ENCODE measurements around the gene FGD4. TPM values are rescaled to one million over a fixed set of nuclear protein-coding genes. Genes with fewer than 3 reads are reported as not detected.

Gene FGD4
- total and polyA plus RNA-seq, 2 donors (not counting 3 experiments of a cell fraction or from before 2014, with no cell fraction given): 6.6 to 44.7 TPM

- Histone ChIP-seq H3K27me3 (ENCODE audit: control insufficient read depth in 2 of 2, insufficient read depth in 2 of 2, low read length in 2 of 2) (no peaks in the 10 kb centered on the region), H2AFZ (ENCODE audit: low read depth, low read length) (no peak overlapping the region), H3K4me3 (replicated peaks in 1 of 3; ENCODE audit: insufficient read depth in 1 of 3, low read depth in 1 of 3, low read length in 3 of 3) (no peak overlapping the region), H3K79me2 (ENCODE audit: control insufficient read depth, insufficient read depth, low read length) (no peaks in the 10 kb centered on the region), H3K4me2 (ENCODE audit: insufficient read depth, low read length) (no peak overlapping the region), H3K9me3 (replicated peaks; ENCODE audit: control insufficient read depth, insufficient read depth, low read length) (no peaks in the 10 kb centered on the region), H4K20me1 (replicated peaks; ENCODE audit: control insufficient read depth, extremely low read depth, insufficient read depth, low read length) (no peaks in the 10 kb centered on the region), H3K9me1 (replicated peaks; ENCODE audit: control insufficient read depth, extremely low read depth, insufficient read depth, low read length) (no peaks in the 10 kb centered on the region), H3K9ac (replicated peaks; ENCODE audit: extremely low read depth, insufficient read depth, low read length) (no peak overlapping the region), H3K4me1 (ENCODE audit: control insufficient read depth, extremely low read depth, insufficient read depth, low read length) (peaks cover 10% of the 10 kb centered on the region), H3K36me3 (ENCODE audit: control insufficient read depth in 2 of 2, extremely low read depth in 1 of 2, insufficient read depth in 2 of 2, low read length in 2 of 2) (no peaks in the 10 kb centered on the region), H3K27ac (ENCODE audit: insufficient read depth, low read depth, low read length) (no peak overlapping the region)
- no peak for DNase-seq (ENCODE audit: low read depth, low spot score)
- BruUV-seq (replicated peaks): no TSS peak
- dilution Hi-C loops (cut with MboI; ENCODE audit: extremely low pct_ligation_motif_present, low sequenced_read_pairs) (no loop called here), intact Hi-C loops (cut with micrococcal nuclease) (no loop called here)
- TF ChIP-seq MYC (IDR thresholded peaks at IDR 0.05; ENCODE audit: low read depth, low read length): no peak
- TF ChIP-seq FOS (IDR thresholded peaks at IDR 0.05; ENCODE audit: borderline replicate concordance, insufficient read depth, low read length): no peak
- FAIRE-seq: no peak
- ChIA-PET CTCF (interaction anchor here (0.7 kb wide), 1 partner anchor 11 kb away, joined by 3 read pairs; no protein-coding TSS in a partner anchor), POLR2A (no interaction called here)
Measured at GRCh38 chr12:32471591-32472001, 72.2 kb downstream of the FGD4 start.

GRCh38 chr12:32475724-32476123 lies 76.4 kb downstream of the FGD4 start:
- ChIA-PET CTCF (interaction anchor here (1.6 kb wide), 1 partner anchor 33 kb away, joined by 3 read pairs; no protein-coding TSS in a partner anchor), POLR2A (no interaction called here)
- dilution Hi-C loops (cut with MboI; ENCODE audit: extremely low pct_ligation_motif_present, low sequenced_read_pairs) (no loop called here), intact Hi-C loops (cut with micrococcal nuclease) (no loop called here)
- no peak for DNase-seq (ENCODE audit: low read depth, low spot score)
- peaks cover 0 to 2% of the 10 kb centered on the region in 2 experiments for H3K36me3 ChIP-seq (ENCODE audit: control insufficient read depth in 2 of 2, extremely low read depth in 1 of 2, insufficient read depth in 2 of 2, low read length in 2 of 2)
- FAIRE-seq: no peak
- no peak overlapping the region for H3K4me2 ChIP-seq (ENCODE audit: insufficient read depth, low read length)
- no peaks in the 10 kb centered on the region for H4K20me1 ChIP-seq (replicated peaks; ENCODE audit: control insufficient read depth, extremely low read depth, insufficient read depth, low read length)
- TF ChIP-seq POLR2A (IDR thresholded peaks at IDR 0.05; ENCODE audit: low read depth, low read length): no peak
- TF ChIP-seq EZH2 (IDR thresholded peaks at IDR 0.05; ENCODE audit: borderline replicate concordance, low read depth, low read length, severe bottlenecking): no peak
- no peak for TF ChIP-seq POLR2AphosphoS5 (IDR thresholded peaks at IDR 0.05; ENCODE audit: insufficient read depth, low read depth, low read length)
- TF ChIP-seq FOS (IDR thresholded peaks at IDR 0.05; ENCODE audit: borderline replicate concordance, insufficient read depth, low read length): no peak
- no peak for TF ChIP-seq CTCF (IDR thresholded peaks at IDR 0.05; ENCODE audit: extremely low read depth in 1 of 2, insufficient read depth in 1 of 2, low read depth in 1 of 2, low read length in 2 of 2)
- TF ChIP-seq MYC (IDR thresholded peaks at IDR 0.05; ENCODE audit: low read depth, low read length): no peak
- TF ChIP-seq JUN (IDR thresholded peaks at IDR 0.05; ENCODE audit: borderline replicate concordance, insufficient read depth, insufficient read length, low read depth): no peak
- TF ChIP-seq GATA2 (IDR thresholded peaks at IDR 0.05; ENCODE audit: insufficient read depth, insufficient read length, low read depth, low read length): no peak
- TF ChIP-seq, protein P1, sequence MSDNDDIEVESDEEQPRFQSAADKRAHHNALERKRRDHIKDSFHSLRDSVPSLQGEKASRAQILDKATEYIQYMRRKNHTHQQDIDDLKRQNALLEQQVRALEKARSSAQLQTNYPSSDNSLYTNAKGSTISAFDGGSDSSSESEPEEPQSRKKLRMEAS (IDR thresholded peaks at IDR 0.05; ENCODE audit: insufficient read depth, insufficient read length): no peak
- no peaks in the 10 kb centered on the region for H3K9me3 ChIP-seq (replicated peaks; ENCODE audit: control insufficient read depth, insufficient read depth, low read length)
- no peaks in the 10 kb centered on the region for H3K79me2 ChIP-seq (ENCODE audit: control insufficient read depth, insufficient read depth, low read length)
- H3K9me1 ChIP-seq (replicated peaks; ENCODE audit: control insufficient read depth, extremely low read depth, insufficient read depth, low read length): no peaks in the 10 kb centered on the region
- H2AFZ ChIP-seq (ENCODE audit: low read depth, low read length): no peak overlapping the region
- no peak overlapping the region for H3K4me3 ChIP-seq (replicated peaks in 1 of 3; ENCODE audit: insufficient read depth in 1 of 3, low read depth in 1 of 3, low read length in 3 of 3)
- BruUV-seq (replicated peaks): no TSS peak
- no peaks in the 10 kb centered on the region for H3K27me3 ChIP-seq (ENCODE audit: control insufficient read depth in 2 of 2, insufficient read depth in 2 of 2, low read length in 2 of 2)
- no peak overlapping the region for H3K27ac ChIP-seq (ENCODE audit: insufficient read depth, low read depth, low read length)
- H3K4me1 ChIP-seq (ENCODE audit: control insufficient read depth, extremely low read depth, insufficient read depth, low read length): no peaks in the 10 kb centered on the region
- H3K9ac ChIP-seq (replicated peaks; ENCODE audit: extremely low read depth, insufficient read depth, low read length): no peak overlapping the region

Data from endothelial cell of umbilical vein (primary cell).